Adrenal gland (tissue), 19 donors: ENCODE measurements around the gene RPL18. TPM values are rescaled to one million over a fixed set of nuclear protein-coding genes. Genes with fewer than 3 reads are reported as not detected.

ENCODE experiments used
- DNase-seq, 7 donors: peaks; one replicate each; pipeline ENCODE4 v3.0.0-alpha.2; 2019 to 2020
- H3K27ac ChIP-seq, 5 donors: fragments of 200-600 bp; sonication (generic) in 4 of 5; 1 replicate in 3 of 5; 2 replicates in 2 of 5; pipeline versions ENCODE4 v1.5.1 to v1.8.0; 2016 to 2020; ENCODE audit warnings: mild to moderate bottlenecking in 1 of 5
- H3K27me3 ChIP-seq: fragments of 200-600 bp; 2 replicates; pipeline ENCODE4 v1.8.0; 2021
- H3K36me3 ChIP-seq, 2 donors: fragments of 200-600 bp; replicated peaks in 1 of 2; 1 replicate in 1 of 2; 2 replicates in 1 of 2; pipeline versions ENCODE4 v1.5.1 to v1.8.0; 2018 to 2022
- H3K4me1 ChIP-seq, 2 donors: fragments of 200-600 bp; replicated peaks in 1 of 2; 1 replicate in 1 of 2; 2 replicates in 1 of 2; pipeline versions ENCODE4 v1.5.1 to v1.8.0; 2018 to 2021
- H3K4me3 ChIP-seq, 4 donors: fragments of 200-600 bp; sonication (generic) in 3 of 4; one replicate each; pipeline ENCODE4 v1.5.1; 2016 to 2018
- H3K9me3 ChIP-seq, 3 donors: fragments of 200-600 bp; sonication (generic) in 1 of 3; replicated peaks in 1 of 3; 1 replicate in 2 of 3; 2 replicates in 1 of 3; pipeline versions ENCODE4 v1.5.1 to v1.8.0; 2016 to 2021
- CTCF ChIP-seq, 6 experiments: fragments of 450-650 bp in 4 of 6; fragments of 200-600 bp in 2 of 6; sonication (generic) in 1 of 6; IDR thresholded peaks; 1 replicate in 5 of 6; 2 replicates in 1 of 6; pipeline versions ENCODE4 v1.5.1 to v1.8.0; 2016 to 2021; ENCODE audit warnings: antibody characterized with exemption in 6 of 6, mild to moderate bottlenecking in 2 of 6, moderate library complexity in 1 of 6
- POLR2A ChIP-seq, 2 donors: fragments of 450-650 bp; IDR thresholded peaks; one replicate each; pipeline ENCODE4 v1.6.1; 2017; ENCODE audit warnings: antibody characterized with exemption in 2 of 2, mild to moderate bottlenecking in 2 of 2, moderate library complexity in 1 of 2
- WGBS, 4 donors: extraction: QIAGEN DNeasy Blood & Tissue Kit in 2 of 4; methylation state at CpG; one replicate each; pipeline versions ENCODE4 v1.1.5 to v1.1.7; 2013 to 2017; 5-methylcytosine and 5-hydroxymethylcytosine counted together
- intact Hi-C, 2 donors: fragments of 100-400 bp; cut with DNase I; formaldehyde crosslinking; loops; one replicate each; pipeline versions ENCODE4 v1.14.1 to v1.15.0; 2022 to 2023
- long read RNA-seq, 10 donors: library from polyadenylated mRNA in 3 of 10; unstranded in 2 of 10; stranded (forward) in 1 of 10; transcript quantifications; one replicate each; pipeline ENCODE4 v2.0.0 and lab custom pipeline, GENCODE V29; 2021 to 2026
- polyA plus RNA-seq, 3 donors: library from polyadenylated mRNA; stranded (reverse); fragments of 200-250 nt in 2 of 3; fragments of 350-450 nt in 1 of 3; fragmentation: Illumina TruSeq in 1 of 3; extraction: RNeasy Lipid Tissue Mini Kit (QIAGEN cat#74804) in 1 of 3; gene quantifications; one replicate each; pipeline ENCODE4 v1.2.3, GENCODE V29; 2013 to 2014
- total RNA-seq, 9 donors: library from RNA; depleted of rRNA in 4 of 9; stranded (reverse); fragments of >200 nt in 4 of 9; fragments of 120-200 nt in 1 of 9; fragmentation: NEBNext Ultra II Directional in 1 of 9; extraction: Animal tissue kit (Norgen Biotek cat#: 25700) in 1 of 9; gene quantifications; one replicate each; pipeline versions ENCODE4 v1.1.0 to v1.2.4, GENCODE V29; 2013 to 2023
- donor health status: healthy with polysubstance abuse.
- donor health status: Bipolar disorder and iron deficiency.
- donor health status: DM: yes; HTN: yes; CAD: no.
- donor health status: DM: no; HTN: no; CAD: no.
- donor health status: DM: no; HTN: no; CAD: no.
- donor health status: DM: yes; HTN: yes; CAD: no.

Gene RPL18
- total RNA-seq (1,000 to 10,000 TPM; 1,183 to 3,315 (median 1,689) TPM), polyA plus RNA-seq (1,000 to 10,000 TPM in 2 of 3 donors, 100 to 1,000 TPM in 1; 575 to 5,137 (median 3,671) TPM)
- long read RNA-seq, donor 1, transcript RPL18-208 (7 exons, 1,004 nt), result major isoform, 303 of 500 reads
- long read RNA-seq, donor 1, transcript RPL18-205 (6 exons, 1,036 nt), result minor isoform, 12 of 500 reads
- long read RNA-seq, donor 1, transcript RPL18-207 (2 exons, 666 nt), result minor isoform, 14 of 500 reads
- long read RNA-seq, donor 1, transcript RPL18-201 (6 exons, 612 nt), result minor isoform, 61 of 500 reads
- long read RNA-seq, donor 1, partial matches to known transcripts, result 100 of 500 reads
- long read RNA-seq, donor 1, other reads (novel, unspliced or antisense), result 0 of 500 reads
- long read RNA-seq, donor 2, transcript RPL18-203 (1 exons, 3,844 nt), result minor isoform, 6 of 330 reads
- long read RNA-seq, donor 2, transcript RPL18-207 (2 exons, 666 nt), result minor isoform, 10 of 330 reads
- long read RNA-seq, donor 2, transcript RPL18-208 (7 exons, 1,004 nt), result major isoform, 215 of 330 reads
- long read RNA-seq, donor 2, transcript RPL18-201 (6 exons, 612 nt), result minor isoform, 31 of 330 reads
- long read RNA-seq, donor 2, partial matches to known transcripts, result 60 of 330 reads
- long read RNA-seq, donor 2, other reads (novel, unspliced or antisense), result 0 of 330 reads
- long read RNA-seq, donor 3, transcript RPL18-205 (6 exons, 1,036 nt), result minor isoform, 10 of 302 reads
- long read RNA-seq, donor 3, transcript RPL18-208 (7 exons, 1,004 nt), result major isoform, 170 of 302 reads
- long read RNA-seq, donor 3, transcript RPL18-201 (6 exons, 612 nt), result minor isoform, 27 of 302 reads
- long read RNA-seq, donor 3, transcript RPL18-207 (2 exons, 666 nt), result minor isoform, 13 of 302 reads
- long read RNA-seq, donor 3, partial matches to known transcripts, result 73 of 302 reads
- long read RNA-seq, donor 3, other reads (novel, unspliced or antisense), result 0 of 302 reads
- long read RNA-seq, donor 4, transcript RPL18-201 (6 exons, 612 nt), result minor isoform, 26 of 388 reads
- long read RNA-seq, donor 4, transcript RPL18-208 (7 exons, 1,004 nt), result major isoform, 355 of 388 reads
- long read RNA-seq, donor 4, partial matches to known transcripts, result 3 of 388 reads
- long read RNA-seq, donor 4, other reads (novel, unspliced or antisense), result 2 of 388 reads
- long read RNA-seq, donor 5, transcript RPL18-201 (6 exons, 612 nt), result minor isoform, 54 of 309 reads
- long read RNA-seq, donor 5, transcript RPL18-208 (7 exons, 1,004 nt), result major isoform, 235 of 309 reads
- long read RNA-seq, donor 5, partial matches to known transcripts, result 13 of 309 reads
- long read RNA-seq, donor 5, other reads (novel, unspliced or antisense), result 1 of 309 reads
- long read RNA-seq, donor 6, transcript RPL18-201 (6 exons, 612 nt), result minor isoform, 45 of 414 reads
- long read RNA-seq, donor 6, transcript RPL18-208 (7 exons, 1,004 nt), result major isoform, 359 of 414 reads
- long read RNA-seq, donor 6, partial matches to known transcripts, result 5 of 414 reads
- long read RNA-seq, donor 6, other reads (novel, unspliced or antisense), result 3 of 414 reads
- long read RNA-seq, donor 7, transcript RPL18-207 (2 exons, 666 nt), result minor isoform, 5 of 267 reads
- long read RNA-seq, donor 7, transcript RPL18-201 (6 exons, 612 nt), result minor isoform, 40 of 267 reads
- long read RNA-seq, donor 7, transcript RPL18-208 (7 exons, 1,004 nt), result major isoform, 170 of 267 reads
- long read RNA-seq, donor 7, transcript RPL18-205 (6 exons, 1,036 nt), result minor isoform, 5 of 267 reads
- long read RNA-seq, donor 7, partial matches to known transcripts, result 39 of 267 reads
- long read RNA-seq, donor 7, other reads (novel, unspliced or antisense), result 0 of 267 reads
- long read RNA-seq, donor 8, transcript RPL18-201 (6 exons, 612 nt), result minor isoform, 53 of 481 reads
- long read RNA-seq, donor 8, transcript RPL18-208 (7 exons, 1,004 nt), result major isoform, 339 of 481 reads
- long read RNA-seq, donor 8, transcript RPL18-207 (2 exons, 666 nt), result minor isoform, 5 of 481 reads
- long read RNA-seq, donor 8, transcript RPL18-205 (6 exons, 1,036 nt), result minor isoform, 9 of 481 reads
- long read RNA-seq, donor 8, partial matches to known transcripts, result 65 of 481 reads
- long read RNA-seq, donor 8, other reads (novel, unspliced or antisense), result 0 of 481 reads
- long read RNA-seq, donor 9, transcript RPL18-201 (6 exons, 612 nt), result minor isoform, 23 of 291 reads
- long read RNA-seq, donor 9, transcript RPL18-208 (7 exons, 1,004 nt), result major isoform, 142 of 291 reads
- long read RNA-seq, donor 9, transcript RPL18-207 (2 exons, 666 nt), result minor isoform, 14 of 291 reads
- long read RNA-seq, donor 9, transcript RPL18-203 (1 exons, 3,844 nt), result minor isoform, 6 of 291 reads
- long read RNA-seq, donor 9, partial matches to known transcripts, result 100 of 291 reads
- long read RNA-seq, donor 9, other reads (novel, unspliced or antisense), result 0 of 291 reads
- long read RNA-seq, donor 10, transcript RPL18-207 (2 exons, 666 nt), result minor isoform, 7 of 182 reads
- long read RNA-seq, donor 10, transcript RPL18-208 (7 exons, 1,004 nt), result major isoform, 116 of 182 reads
- long read RNA-seq, donor 10, transcript RPL18-201 (6 exons, 612 nt), result minor isoform, 20 of 182 reads
- long read RNA-seq, donor 10, partial matches to known transcripts, result 27 of 182 reads
- long read RNA-seq, donor 10, other reads (novel, unspliced or antisense), result 0 of 182 reads

- Histone ChIP-seq H3K9me3 (no peaks in the 10 kb centered on the region), H3K4me1 (peaks cover 26 to 45% of the 10 kb centered on the region in 2 donors), H3K27ac (peak within 1 kb of the TSS; percentile 84 to 96 (median 92)), H3K4me3 (peak within 1 kb of the TSS; percentile 38 to 97 (median 88)), H3K36me3 (peaks cover 0 to 30% of the 10 kb centered on the region in 2 donors), H3K27me3 (no peaks in the 10 kb centered on the region)
- peak; percentile 97 to 100 (median 98) for DNase-seq
- 0 to 1% (median 0%) methylated on average over 10 to 69 of the region's 69 CpGs for WGBS, 4 donors
- intact Hi-C loops, result no loop called here
- TF ChIP-seq CTCF (IDR thresholded peaks at IDR 0.05) (peak in 1 of 6 experiments; percentile 14), POLR2A (IDR thresholded peaks at IDR 0.05) (peak; percentile 86 to 98)
Measured at GRCh38 chr19:48618916-48619691, at the start of gene RPL18, which contains the start of gene SPHK2. Gene RPL18 (minus strand): TSS chr19:48619178. CDS start chr19:48619143, 35 bp downstream. Gene SPHK2 (plus strand): TSS chr19:48619506. CDS start chr19:48620515, 1,009 bp downstream.

- WGBS, 4 donors, result 89 to 100% (median 95%) methylated on average over 2 of the region's 2 CpGs
- H3K9me3 ChIP-seq, result no peaks in the 10 kb centered on the region
- no peaks in the 10 kb centered on the region for H3K4me1 ChIP-seq
Measured at GRCh38 chr19:48668761-48669160, 49.8 kb upstream of the RPL18 start.

More at GRCh38 chr19:48668761-48669160, 49.8 kb upstream of the RPL18 start:
- no peak for DNase-seq
- H3K36me3 ChIP-seq, result no peaks in the 10 kb centered on the region
- intact Hi-C loops, result no loop called here
- H3K27me3 ChIP-seq, result no peaks in the 10 kb centered on the region
- TF ChIP-seq POLR2A (IDR thresholded peaks at IDR 0.05) (no peak), CTCF (IDR thresholded peaks at IDR 0.05) (no peak)
- H3K27ac ChIP-seq, result no peak overlapping the region
- H3K4me3 ChIP-seq, result no peak overlapping the region
